Measurements from ENCODE around the gene TGFB1. TPM values are rescaled to one million over a fixed set of nuclear protein-coding genes. Genes with fewer than 3 reads are reported as not detected.

The TGFB1 gene
- total RNA-seq, 3 donors from 2014 or later, result 12.0 to 21.4 (median 13.4) TPM

DNA sequence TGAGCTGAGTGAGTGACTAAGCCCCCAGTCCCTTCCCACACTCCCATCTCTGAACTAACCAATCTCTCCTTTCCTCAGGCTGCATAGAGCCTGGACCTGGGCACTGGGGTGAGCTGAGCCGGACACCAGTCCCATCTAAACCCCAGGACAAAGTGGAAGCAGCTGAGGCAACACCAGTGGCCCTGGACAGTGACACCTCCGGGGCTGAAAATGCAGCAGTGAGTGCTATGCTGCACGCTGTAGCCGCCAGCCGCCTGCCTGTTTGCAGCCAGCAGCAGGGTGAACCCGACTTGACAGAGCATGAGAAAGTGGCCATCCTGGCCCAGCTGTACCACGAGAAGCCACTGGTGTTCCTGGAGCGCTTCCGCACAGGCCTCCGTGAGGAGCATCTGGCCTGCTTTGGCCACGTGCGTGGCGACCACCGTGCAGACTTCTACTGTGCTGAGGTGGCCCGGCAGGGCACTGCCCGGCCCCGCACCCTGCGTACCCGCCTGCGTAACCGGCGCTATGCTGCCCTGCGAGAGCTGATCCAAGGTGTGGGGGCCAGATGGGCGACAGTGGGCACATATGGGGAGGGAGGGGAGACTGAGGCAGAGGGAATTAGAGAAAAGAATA, 37.3 kb downstream of the TGFB1 start:
- peaks cover 0 to 5% of the 10 kb centered on the region in 2 donors for H3K4me1 ChIP-seq
- no peaks in the 10 kb centered on the region for H3K36me3 ChIP-seq
- no peak overlapping the region for H3K4me3 ChIP-seq
- intact Hi-C loops (cut with DNase I; ENCODE audit: low total_unique reads), result no loop called here
- no peaks in the 10 kb centered on the region for H3K27me3 ChIP-seq
- no peak overlapping the region for H3K27ac ChIP-seq
- no peak for DNase-seq (ENCODE audit: low spot score in 2 of 2)
- no peaks in the 10 kb centered on the region for H3K9me3 ChIP-seq
- no peak for TF ChIP-seq POLR2AphosphoS5 (IDR thresholded peaks at IDR 0.05)
- TF ChIP-seq, protein P1, sequence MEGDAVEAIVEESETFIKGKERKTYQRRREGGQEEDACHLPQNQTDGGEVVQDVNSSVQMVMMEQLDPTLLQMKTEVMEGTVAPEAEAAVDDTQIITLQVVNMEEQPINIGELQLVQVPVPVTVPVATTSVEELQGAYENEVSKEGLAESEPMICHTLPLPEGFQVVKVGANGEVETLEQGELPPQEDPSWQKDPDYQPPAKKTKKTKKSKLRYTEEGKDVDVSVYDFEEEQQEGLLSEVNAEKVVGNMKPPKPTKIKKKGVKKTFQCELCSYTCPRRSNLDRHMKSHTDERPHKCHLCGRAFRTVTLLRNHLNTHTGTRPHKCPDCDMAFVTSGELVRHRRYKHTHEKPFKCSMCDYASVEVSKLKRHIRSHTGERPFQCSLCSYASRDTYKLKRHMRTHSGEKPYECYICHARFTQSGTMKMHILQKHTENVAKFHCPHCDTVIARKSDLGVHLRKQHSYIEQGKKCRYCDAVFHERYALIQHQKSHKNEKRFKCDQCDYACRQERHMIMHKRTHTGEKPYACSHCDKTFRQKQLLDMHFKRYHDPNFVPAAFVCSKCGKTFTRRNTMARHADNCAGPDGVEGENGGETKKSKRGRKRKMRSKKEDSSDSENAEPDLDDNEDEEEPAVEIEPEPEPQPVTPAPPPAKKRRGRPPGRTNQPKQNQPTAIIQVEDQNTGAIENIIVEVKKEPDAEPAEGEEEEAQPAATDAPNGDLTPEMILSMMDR (IDR thresholded peaks at IDR 0.05), result no peak
- TF ChIP-seq POLR2A (IDR thresholded peaks at IDR 0.05), result no peak

DNA sequence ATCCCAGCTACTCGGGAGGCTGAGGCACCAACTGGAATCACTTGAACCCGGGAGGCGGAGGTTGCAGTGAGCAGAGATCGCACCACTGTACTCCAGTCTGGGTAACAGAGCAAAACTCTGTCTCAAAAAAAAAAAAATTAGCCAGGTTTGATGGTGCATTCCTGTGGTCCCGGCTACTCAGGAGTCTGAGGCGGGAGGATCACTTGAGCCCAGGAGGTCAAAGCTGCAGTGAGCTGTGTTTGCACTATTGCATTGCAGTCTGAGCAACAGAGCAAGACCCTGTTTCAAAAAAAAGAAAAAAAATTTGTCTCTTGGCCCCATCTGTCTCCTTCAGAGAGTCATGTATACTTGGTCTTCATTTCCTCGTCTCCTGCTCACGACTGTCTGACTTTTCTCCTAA, 42.1 kb downstream of the TGFB1 start:
- intact Hi-C loops (cut with DNase I; ENCODE audit: low total_unique reads), result no loop called here
- TF ChIP-seq POLR2AphosphoS5 (IDR thresholded peaks at IDR 0.05) (no peak), POLR2A (IDR thresholded peaks at IDR 0.05) (no peak)
- Histone ChIP-seq H3K36me3 (no peaks in the 10 kb centered on the region), H3K4me1 (peaks cover 3 to 18% of the 10 kb centered on the region in 2 donors), H3K4me3 (no peak overlapping the region), H3K27me3 (no peaks in the 10 kb centered on the region), H3K27ac (no peak overlapping the region), H3K9me3 (no peaks in the 10 kb centered on the region)
- no peak for DNase-seq (ENCODE audit: low spot score in 2 of 2)

DNA sequence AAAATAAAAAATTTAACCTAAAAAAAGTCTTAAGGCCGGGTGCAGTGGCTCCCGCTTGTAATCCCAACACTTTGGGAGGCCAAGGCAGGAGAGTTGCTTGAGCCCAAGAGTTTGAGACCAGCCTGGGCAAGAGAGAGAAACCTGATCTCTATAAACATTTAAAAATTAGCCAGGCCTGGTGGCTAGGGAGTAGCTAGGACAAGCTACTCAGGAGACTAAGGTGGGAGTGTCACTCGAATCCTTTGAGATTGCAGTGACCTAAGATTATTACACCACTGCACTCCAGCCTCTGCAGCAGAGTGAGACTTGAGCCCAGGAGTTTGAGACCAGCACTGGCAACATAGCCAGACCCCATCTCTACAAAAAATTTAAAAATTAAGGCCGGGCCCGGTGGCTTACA, 42.6 kb downstream of the TGFB1 start:
- TF ChIP-seq, protein P1 (IDR thresholded peaks at IDR 0.05), result no peak
- no peak for TF ChIP-seq POLR2A (IDR thresholded peaks at IDR 0.05)
- TF ChIP-seq POLR2AphosphoS5 (IDR thresholded peaks at IDR 0.05), result no peak
- H3K27me3 ChIP-seq, result no peaks in the 10 kb centered on the region
- intact Hi-C loops (cut with DNase I; ENCODE audit: low total_unique reads), result no loop called here
- peaks cover 3 to 18% of the 10 kb centered on the region in 2 donors for H3K4me1 ChIP-seq
- peak overlapping the region in 1 of 2 donors; percentile 96 for H3K27ac ChIP-seq
- H3K9me3 ChIP-seq, result no peaks in the 10 kb centered on the region
- DNase-seq (ENCODE audit: low spot score in 2 of 2), result no peak
- H3K36me3 ChIP-seq, result peaks cover under 1% of the 10 kb centered on the region
- peak overlapping the region; percentile 74 to 94 (median 79) for H3K4me3 ChIP-seq

DNA sequence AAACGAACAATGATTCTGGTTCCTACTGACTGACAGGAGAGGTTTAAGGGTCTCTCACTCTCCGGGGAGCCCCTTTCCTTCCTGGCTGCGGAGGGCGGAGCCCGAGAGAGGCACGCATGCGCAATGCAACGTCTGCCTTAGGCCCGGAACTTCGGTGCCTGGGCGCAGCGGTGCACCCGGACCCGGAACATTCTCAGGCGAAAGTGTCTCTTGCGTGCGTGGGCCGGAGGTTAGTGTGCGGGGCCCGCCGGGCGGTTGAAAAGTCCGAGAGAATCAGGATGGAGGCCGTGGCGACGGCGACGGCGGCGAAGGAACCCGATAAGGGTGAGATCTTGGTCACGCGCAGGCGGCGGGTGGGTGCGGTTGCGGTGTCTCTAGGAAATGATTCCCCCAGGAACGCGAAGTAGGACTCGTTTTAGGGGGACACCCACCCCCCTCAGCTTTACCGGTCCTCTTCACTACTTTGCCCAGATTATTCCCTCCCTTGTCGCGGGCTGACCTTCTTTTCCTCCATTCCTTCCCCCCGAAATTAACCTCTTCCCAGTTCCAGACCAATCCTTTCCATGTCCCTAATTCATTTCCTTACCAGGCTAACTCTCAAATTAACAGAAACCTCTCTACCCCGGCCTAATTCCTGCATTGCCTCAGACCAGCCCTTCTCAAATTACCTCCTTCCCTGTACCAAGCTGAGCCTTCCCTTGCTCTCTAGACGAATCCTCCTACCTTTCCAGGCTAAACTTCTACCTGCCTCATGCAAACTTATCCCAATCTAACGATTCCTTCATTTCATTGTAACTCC, 43.5 kb downstream of the TGFB1 start, which contains the start of gene CCDC97:
TSS of gene CCDC97 (plus strand) at position 140 of the 799 bp plus-strand sequence. CDS start at position 279, 139 bp downstream.
- H3K27ac ChIP-seq, result peak within 1 kb of the TSS; percentile 96 to 98
- peaks cover 3 to 18% of the 10 kb centered on the region in 2 donors for H3K4me1 ChIP-seq
- H3K4me3 ChIP-seq, result peak within 1 kb of the TSS; percentile 74 to 94 (median 79)
- DNase-seq (ENCODE audit: low spot score in 2 of 2), result peak; percentile 71 to 82
- no peaks in the 10 kb centered on the region for H3K27me3 ChIP-seq
- H3K9me3 ChIP-seq, result no peaks in the 10 kb centered on the region
- TF ChIP-seq POLR2A (IDR thresholded peaks at IDR 0.05) (peak; percentile 47), POLR2AphosphoS5 (IDR thresholded peaks at IDR 0.05) (peak; percentile 82 to 93 (median 87))
- TF ChIP-seq, protein P1 (IDR thresholded peaks at IDR 0.05), result no peak
- peaks cover 9% of the 10 kb centered on the region for H3K36me3 ChIP-seq
- intact Hi-C loops (cut with DNase I; ENCODE audit: low total_unique reads), result no loop called here

DNA sequence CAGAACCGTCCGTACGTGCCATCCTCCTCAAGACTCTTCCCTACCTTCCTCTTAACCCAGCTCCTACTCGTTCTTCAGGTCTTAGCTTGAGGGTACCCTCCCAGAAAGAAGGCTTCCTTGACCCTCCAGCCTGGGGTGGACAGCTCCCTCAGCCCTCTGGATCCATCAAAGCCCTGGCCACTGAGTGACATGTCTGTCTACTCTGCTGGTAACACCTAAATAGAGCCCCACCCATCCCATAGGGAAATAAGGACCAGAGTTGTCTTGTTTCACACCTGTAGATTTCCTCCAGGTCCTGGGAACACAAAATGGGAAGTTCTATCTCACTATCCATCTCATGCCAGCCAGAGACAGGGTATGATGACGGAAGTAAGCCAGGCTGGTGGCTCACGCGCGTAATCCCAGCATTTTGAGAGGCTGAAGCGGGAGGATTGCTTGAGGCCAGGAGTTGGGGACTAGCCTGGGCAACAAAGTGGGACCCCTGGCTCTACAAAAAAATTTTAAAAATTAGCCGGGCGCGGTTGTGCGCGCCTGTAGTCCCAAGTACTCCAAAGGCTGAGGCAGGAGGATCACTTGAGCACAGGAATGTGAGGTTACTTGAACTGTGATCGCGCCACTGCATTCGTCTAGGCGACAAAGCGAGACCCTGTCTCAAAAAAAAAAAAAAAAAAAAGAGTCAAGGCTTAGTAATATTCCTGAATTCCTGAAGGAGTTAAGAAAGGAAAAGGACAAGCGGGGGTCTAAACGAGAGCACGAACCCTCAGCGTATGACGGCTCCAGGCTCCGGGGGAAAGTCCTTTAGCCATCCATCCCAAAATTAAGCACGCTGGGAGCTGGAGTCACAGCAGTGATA, 44.3 kb downstream of the TGFB1 start:
- TF ChIP-seq POLR2A (IDR thresholded peaks at IDR 0.05), result no peak
- TF ChIP-seq, protein P1 (IDR thresholded peaks at IDR 0.05), result peak in 1 of 3 donors; percentile 8
- no peak for DNase-seq (ENCODE audit: low spot score in 2 of 2)
- Histone ChIP-seq H3K36me3 (peaks cover 17% of the 10 kb centered on the region), H3K4me3 (peak overlapping the region; percentile 74 to 94 (median 79)), H3K9me3 (no peaks in the 10 kb centered on the region), H3K27ac (peak overlapping the region; percentile 96 to 98), H3K4me1 (peaks cover 3 to 18% of the 10 kb centered on the region in 2 donors), H3K27me3 (no peaks in the 10 kb centered on the region)
- intact Hi-C loops (cut with DNase I; ENCODE audit: low total_unique reads), result loop anchor here (5.0 kb wide), 1 partner anchor 352 kb away; no protein-coding TSS in a partner anchor
